GM18499 (cell line): ENCODE data around the gene DYSF.

Experiments
- ATAC-seq: cut with Tn5 transposase; IDR thresholded peaks from one replicate; pipeline ENCODE4 v1.9.1; 2021; ENCODE audit warnings: moderate number of reproducible peaks; ENCODE audit not compliant: insufficient read depth, unreplicated experiment

The DYSF gene

GRCh38 chr2:71521436-71521950, 68.1 kb downstream of the DYSF start:
- no peak for ATAC-seq

GRCh38 chr2:71524476-71524875, 71.1 kb downstream of the DYSF start:
- no peak for ATAC-seq

GRCh38 chr2:71526141-71526540, 72.8 kb downstream of the DYSF start:
- no peak for ATAC-seq

- ATAC-seq: no peak
Measured at GRCh38 chr2:71526975-71527374, 73.6 kb downstream of the DYSF start.

GRCh38 chr2:71528131-71528591, 74.8 kb downstream of the DYSF start:
- ATAC-seq: no peak

GRCh38 chr2:71528749-71529148, 75.4 kb downstream of the DYSF start:
- ATAC-seq: no peak

- no peak for ATAC-seq
Measured at GRCh38 chr2:71530211-71530610, 76.8 kb downstream of the DYSF start.

GRCh38 chr2:71530641-71531332, 77.4 kb downstream of the DYSF start:
- ATAC-seq: no peak

GRCh38 chr2:71531522-71532047, 78.2 kb downstream of the DYSF start:
- ATAC-seq: no peak

GRCh38 chr2:71532327-71532726, 79.0 kb downstream of the DYSF start:
- no peak for ATAC-seq

GRCh38 chr2:71534201-71534600, 80.8 kb downstream of the DYSF start:
- no peak for ATAC-seq

- ATAC-seq: no peak
Measured at GRCh38 chr2:71534826-71535225, 81.5 kb downstream of the DYSF start.

- no peak for ATAC-seq
Measured at GRCh38 chr2:71535526-71535925, 82.2 kb downstream of the DYSF start.

GRCh38 chr2:71536226-71536671, 82.9 kb downstream of the DYSF start:
- ATAC-seq: no peak

GRCh38 chr2:71538241-71538640, 84.9 kb downstream of the DYSF start:
- no peak for ATAC-seq

GRCh38 chr2:71538656-71539265, 85.4 kb downstream of the DYSF start:
- no peak for ATAC-seq

GRCh38 chr2:71540818-71541217, 87.5 kb downstream of the DYSF start:
- no peak for ATAC-seq

- ATAC-seq: no peak
Measured at GRCh38 chr2:71544919-71545571, 91.7 kb downstream of the DYSF start.

- no peak for ATAC-seq
Measured at GRCh38 chr2:71545572-71546274, 92.4 kb downstream of the DYSF start.

- no peak for ATAC-seq
Measured at GRCh38 chr2:71546275-71546638, 92.9 kb downstream of the DYSF start.
